OCI-M2 (cell line): ENCODE data around the gene ELMO3.

ENCODE experiments used
- DNase-seq: peaks from one replicate; lab custom pipeline; 2025; ENCODE audit not compliant: unreplicated experiment; lab: John Stamatoyannopoulos, UW

Gene ELMO3

GRCh38 chr16:67199011-67199807 lies at the start of gene ELMO3:
ELMO3 (plus strand) TSS chr16:67199131; CDS start chr16:67199327, 196 bp downstream.
- DNase-seq: no peak

DNA sequence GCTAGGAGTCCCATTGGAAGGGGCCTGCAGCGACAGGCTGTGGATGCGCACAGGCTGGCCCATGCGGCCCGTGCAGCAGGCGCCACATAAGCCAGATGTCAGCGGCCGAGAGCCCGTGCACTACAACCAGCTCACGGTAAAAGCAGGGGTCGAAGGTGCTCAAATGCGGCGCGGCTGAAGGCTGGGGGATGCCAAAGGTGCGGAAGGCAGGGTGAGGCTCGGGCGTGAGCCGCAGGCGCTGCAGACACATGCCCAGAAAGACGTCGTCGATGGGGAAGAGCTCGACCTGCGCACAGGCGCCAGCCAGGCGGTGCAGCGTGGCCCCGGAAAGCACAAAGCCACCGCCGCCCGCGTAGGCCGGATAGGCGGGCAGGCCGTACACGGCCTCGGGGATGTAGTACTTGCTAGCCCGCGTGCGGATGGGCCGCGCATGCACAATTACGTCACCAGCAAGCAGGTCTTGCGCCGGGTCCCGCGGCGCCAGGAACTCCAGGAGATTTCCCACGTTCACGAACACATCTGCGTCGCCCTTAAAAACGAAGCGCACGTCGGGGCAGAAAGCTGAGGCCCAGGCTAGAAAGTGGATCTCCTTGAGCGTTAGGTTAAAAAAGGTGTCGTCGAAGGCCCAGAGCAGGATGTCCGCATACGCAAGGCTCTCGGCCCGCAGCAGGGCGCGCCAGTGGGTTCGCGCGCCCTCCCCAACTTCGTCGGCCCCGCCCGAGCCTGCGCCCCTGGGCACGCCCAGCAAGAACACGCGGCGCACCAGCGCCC lies 49.5 kb upstream of the ELMO3 start:
- DNase-seq: no peak

- no peak for DNase-seq
Measured at GRCh38 chr16:67150047-67150832, 48.7 kb upstream of the ELMO3 start.

DNA sequence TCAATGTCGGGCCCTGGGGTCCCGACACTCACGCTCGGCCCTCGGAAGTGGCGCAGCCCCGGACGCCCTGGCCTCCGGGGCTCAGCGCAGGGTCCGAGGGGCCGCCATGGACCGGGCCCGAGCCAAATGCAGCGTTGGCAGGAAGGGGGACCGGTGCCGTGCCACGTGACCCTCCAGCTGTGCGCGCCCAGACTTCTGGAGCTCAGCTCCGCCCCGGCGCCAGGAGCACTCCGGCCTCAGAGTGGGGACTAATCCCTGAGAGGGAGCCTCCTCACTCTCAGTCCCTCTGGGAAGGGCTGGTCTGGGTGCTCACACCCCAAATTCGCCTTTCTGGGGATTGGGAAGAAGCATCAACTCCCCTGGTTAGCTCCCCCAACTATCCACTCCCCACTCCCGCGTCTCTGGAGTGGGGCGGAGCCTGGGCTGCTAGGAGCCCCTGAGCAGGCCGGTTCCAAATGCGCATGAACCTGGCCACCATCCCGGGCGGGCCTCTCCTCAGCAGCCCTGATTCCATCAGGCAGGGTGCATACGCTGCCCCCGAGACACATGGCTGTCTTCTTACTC lies 48.0 kb upstream of the ELMO3 start, which contains the start of gene B3GNT9:
Gene B3GNT9 (minus strand): TSS at position 166 of the 564 bp plus-strand sequence. CDS start 513 bp downstream, outside the sequence.
- no peak for DNase-seq

GRCh38 chr16:67151431-67152097 lies 47.4 kb upstream of the ELMO3 start:
- no peak for DNase-seq

- DNase-seq: no peak
Measured at GRCh38 chr16:67154578-67155294, 44.2 kb upstream of the ELMO3 start.

DNA sequence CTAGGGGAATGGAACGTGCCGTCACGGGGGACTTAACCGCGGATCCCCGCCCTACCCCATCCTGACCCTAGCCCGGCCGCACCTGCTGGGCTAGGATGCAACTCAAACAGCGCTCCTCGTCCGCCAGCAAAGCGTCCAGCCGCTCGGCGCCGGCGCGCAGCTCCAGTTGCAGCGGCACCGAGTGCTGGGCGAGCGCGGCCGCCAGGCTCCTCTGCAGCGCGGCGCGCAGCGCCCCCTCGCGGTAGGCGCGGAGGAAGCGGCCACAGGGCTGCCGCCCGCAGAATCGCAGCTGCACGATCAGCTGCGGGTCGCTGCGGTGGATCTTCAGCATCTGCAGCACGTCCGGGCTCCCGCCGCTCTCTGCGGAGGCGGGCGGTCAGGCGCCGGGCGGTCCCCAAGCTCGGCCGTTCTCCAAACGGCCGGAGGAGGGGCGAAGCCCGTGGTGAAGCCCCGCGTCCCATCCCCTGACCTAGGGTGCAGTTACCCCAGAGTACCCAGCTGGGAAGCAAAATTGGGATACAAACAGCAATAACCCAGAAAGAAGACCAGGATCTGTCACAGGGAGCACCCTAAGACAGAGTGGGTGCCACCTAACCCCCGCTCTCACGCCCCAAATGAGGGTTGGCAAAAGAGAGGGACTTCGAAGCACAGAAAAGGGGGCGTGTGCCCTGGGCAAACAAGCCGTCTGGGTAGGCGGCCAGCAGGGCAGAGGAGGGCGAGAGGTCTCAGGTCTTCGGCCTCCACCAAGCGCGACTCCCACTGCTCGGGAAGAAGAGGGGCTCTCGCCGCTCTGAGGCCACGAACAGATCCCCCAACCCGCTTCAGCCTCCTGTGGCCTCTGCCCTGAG lies 43.4 kb upstream of the ELMO3 start:
- no peak for DNase-seq

GRCh38 chr16:67156143-67156844 lies 42.6 kb upstream of the ELMO3 start:
- DNase-seq: no peak

DNA sequence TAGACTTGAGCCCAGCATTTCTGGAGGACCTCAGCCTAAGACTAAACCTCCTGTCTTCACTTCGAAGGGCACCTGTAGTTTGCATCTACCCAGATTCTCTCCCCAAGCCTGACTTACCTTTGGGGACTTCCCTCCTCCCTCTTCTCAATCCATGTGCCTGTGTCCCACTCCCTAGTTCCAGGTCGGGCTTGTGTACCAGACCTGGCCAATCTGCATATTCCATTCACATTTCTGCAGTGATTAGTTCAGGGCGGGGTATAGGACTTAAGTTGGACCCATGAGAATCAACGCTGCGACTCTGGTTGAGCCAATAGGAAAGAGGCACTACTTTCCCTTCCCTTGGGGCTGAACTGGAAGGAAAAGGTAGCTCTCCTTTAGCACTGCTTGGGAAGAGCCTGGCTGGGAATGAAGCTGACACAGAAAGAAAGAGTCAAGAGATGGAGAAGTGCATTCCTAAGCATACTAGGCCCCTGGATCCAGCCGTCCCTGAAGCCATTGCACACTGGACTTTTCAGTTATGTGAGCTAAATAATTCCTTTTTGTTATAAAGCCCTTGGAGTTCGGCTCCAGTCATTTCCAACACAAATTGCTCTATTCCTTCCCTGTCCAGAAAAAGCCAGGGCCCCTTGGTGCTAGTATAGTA lies 41.7 kb upstream of the ELMO3 start:
- DNase-seq: no peak

- DNase-seq: no peak
Measured at GRCh38 chr16:67157892-67158635, 40.9 kb upstream of the ELMO3 start.

DNA sequence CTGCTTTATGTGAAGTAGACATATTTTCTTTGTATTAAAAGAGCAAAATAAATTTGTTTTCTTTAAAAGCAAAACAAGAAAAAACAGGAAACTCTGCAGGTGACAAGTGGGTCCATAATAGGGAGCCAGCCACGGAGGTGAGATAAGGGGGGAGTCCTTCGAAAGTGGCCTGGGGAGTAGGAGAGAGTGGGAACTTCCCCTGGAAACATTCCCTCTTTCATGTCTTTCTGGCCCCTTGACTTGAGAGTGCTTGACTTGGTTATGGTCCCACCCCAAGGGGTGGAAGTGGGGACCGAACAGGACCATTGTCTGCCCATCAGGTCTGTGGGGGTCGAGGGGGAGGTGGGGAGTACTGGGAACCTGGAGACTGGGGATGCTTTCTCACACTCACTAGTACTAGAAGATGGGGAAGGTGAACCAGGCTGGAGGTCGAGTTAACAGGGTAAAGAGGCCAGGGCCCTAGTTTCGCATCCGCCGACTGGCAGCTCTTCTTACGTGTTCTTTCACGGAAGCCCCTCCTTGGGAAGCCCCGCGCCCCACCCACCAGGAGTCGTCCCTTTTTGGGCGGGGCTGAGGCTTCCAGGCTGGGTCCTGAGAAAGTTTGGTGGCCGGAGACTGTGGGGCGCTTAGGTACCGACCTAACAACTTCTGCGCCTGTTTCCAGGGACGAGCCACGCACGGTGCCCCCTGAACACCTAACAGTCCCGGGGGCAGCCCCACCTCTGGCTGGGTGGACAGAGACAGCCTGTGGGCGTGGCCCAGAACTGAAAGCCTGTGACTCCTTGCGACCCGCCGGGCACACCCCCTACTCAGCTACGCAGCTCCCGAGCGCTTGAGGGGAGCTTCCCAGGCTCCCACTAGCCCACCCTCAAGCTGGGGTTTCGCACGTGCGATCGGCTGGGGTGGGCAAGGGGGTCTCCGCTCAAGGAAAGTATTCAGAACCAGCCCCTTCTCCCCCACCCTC lies 40.0 kb upstream of the ELMO3 start:
- no peak for DNase-seq

- no peak for DNase-seq
Measured at GRCh38 chr16:67161595-67162058, 37.3 kb upstream of the ELMO3 start.

- no peak for DNase-seq
Measured at GRCh38 chr16:67162506-67163163, 36.3 kb upstream of the ELMO3 start.

DNA sequence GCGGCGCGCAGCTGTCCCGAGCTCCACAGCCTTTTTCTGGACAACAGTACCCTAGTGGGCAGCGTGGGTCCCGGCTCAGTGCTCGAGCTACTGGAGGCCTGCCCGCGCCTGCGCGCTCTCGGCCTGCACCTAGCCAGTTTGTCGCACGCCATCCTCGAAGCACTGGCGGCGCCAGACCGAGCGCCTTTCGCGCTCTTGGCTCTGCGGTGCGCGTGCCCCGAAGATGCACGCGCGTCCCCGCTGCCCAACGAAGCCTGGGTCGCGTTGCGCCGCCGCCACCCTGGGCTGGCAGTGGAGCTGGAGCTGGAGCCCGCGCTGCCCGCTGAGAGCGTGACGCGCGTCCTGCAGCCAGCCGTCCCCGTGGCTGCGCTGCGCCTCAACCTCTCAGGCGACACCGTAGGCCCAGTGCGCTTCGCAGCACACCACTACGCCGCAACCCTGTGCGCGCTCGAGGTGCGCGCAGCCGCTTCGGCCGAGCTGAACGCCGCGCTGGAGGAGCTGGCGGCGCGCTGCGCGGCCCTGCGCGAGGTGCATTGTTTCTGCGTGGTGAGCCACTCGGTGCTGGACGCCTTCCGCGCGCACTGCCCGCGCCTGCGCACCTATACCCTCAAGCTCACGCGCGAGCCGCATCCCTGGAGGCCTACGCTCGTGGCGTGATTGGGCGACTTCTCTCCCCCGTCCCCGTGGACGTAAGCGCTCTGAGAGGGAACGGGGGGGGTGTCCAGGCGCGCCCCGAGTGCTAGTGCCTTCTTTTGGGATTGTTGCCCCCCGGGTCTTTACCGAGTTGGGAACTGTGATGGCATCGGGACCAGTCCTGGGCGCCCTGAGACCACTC lies 35.5 kb upstream of the ELMO3 start:
- DNase-seq: no peak
